Hepatic stellate cell (primary cell): ENCODE measurements around the gene KIAA0825.
"Not testable (repeated sequence)": the region's sequence is repeated elsewhere in the genome, so short reads cannot be mapped to it uniquely, and the experiment has no call there.

Experiments used
- DNase-seq: peaks from one replicate; pipeline ENCODE4 v3.0.0; 2011; ENCODE audit warnings: low spot score

The KIAA0825 gene

DNA sequence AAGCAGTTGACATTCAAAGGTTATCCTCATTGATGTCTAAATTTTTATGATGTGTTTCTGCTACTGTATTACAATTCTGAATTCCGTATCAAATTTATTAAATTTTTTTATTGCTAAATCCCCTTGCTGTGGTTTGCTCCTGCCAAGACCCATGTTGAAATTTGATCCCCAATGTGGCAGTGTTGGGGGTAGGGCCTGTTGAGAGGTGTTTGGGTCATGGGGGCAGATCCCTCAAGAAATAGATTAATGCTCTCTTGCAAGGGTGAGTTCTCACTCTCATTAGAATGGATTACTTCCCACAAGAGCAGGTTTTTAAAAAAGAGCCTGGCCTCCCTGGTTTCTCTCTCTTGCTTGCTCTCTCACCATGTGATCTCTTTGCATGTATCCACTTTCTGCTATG lies 442.5 kb downstream of the KIAA0825 start:
- DNase-seq: no peak

DNA sequence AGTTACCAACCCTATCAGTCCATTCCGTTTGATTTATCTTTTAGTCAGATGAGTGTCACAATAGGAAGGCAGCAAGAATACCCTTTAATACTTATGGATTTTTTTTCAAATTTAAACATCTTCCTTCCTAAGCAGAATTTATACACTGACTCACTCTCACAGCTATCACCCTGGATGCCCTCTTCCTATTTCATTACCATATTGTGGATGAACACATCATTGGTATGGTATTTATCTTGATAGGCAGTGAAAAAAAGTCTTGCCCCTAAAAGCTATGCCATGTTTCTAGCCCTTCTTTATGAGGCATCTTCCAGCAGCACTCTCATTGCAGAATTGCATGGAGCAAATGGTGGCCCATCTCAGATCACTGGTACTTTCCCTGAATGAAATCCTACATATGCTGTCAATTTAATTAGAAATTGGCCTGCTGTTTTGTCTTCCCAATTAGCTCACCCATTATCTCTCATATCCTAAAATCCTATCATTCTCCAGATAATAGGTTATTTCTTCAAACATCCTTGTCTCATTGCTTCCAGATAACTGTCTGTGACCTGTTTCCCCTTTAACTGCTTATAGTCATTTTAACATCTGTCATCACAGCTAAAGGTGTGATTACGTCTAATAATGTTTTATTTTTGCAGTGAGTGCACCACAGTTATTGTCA lies 443.5 kb downstream of the KIAA0825 start:
- no peak for DNase-seq

DNA sequence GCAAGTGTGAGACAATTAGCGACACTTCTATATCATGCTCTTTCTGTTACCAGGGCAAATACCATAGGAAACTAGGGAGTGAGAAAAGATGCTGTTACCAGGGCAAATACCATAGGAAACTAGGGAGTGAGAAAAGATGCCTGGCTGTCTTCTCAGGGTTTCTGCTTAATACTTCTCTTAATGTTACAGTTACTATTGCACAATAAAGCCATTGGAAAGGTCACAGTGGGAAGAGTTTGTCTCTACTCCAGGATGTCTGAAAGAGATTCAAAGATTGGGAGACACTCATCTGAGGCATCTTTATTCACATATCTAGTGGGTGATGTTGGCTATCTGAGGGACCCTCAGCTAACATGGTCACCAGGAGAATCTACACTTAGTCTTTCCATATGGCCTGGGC lies 445.3 kb downstream of the KIAA0825 start:
- no peak for DNase-seq

DNA sequence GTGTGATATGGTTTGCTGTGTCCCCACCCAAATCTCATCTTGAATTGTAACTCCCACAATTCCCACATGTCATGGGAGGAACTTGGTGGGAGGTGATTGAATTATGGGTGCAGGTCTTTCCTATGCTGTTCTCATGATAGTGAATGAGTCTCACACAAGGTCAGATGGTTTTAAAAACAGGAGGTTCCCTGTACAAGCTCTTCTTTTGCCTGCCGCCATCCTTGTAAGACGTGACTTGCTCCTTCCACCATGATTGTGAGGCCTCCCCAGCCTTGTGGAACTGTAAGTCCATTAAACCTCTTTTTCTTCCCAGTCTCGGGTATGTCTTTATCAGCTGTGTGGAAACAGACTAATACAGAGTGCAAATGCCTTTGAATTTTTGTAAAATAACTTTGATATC lies 447.3 kb downstream of the KIAA0825 start:
- DNase-seq: not testable (repeated sequence)

DNA sequence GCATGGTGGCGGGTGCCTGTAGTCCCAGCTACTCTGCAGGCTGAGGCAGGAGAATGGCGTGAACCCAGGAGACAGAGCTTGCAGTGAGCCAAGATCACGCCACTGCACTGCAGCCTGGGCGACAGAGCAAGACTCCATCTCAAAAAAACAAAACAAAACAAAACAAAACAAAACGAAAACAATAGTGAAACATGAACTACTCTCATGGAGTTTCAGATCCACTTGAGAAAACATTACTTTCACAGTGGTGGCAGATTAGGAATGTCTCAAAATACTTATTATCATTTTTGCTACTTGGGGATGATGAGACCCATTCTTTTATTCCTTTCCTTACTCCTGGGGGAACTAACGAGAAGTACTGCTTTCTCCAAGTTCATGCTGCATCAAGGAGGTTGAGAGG lies 448.2 kb downstream of the KIAA0825 start:
- not testable (repeated sequence) for DNase-seq

DNA sequence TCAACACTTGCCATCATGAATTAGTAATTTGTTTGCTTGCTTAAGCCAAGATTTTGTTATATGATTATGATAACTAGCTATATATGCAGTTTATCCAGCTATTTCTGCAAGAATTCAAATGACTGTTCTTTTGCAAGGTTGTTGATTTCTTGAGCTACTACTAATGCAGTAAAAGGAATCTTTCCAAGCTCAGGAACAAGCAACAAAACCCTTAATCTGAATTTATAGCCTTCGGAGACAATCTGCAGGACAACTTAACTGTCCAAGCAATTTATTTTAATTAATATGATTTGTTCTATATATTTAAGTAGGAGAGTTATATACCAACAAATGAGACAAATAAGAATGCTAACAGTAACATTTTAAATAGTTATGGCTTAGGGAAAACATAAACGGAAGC lies 450.3 kb downstream of the KIAA0825 start:
- DNase-seq: no peak

DNA sequence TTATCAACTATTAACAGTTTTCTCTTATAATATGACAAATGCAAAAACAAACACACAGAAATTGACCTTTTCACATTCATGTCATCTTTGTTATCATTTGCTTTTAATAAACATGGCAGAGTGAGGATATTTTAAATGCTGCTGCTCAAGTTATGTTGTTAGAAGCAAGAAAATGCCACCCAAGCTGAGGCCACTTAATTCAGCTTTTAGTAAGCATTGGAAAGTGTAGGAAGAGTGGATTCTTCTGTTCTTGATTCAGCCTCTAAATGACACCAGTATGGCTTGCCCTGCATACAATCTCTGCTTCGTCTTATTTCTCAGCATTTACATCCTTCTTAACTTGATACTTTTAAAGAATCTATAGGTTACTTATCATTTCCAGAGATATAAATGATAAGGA lies 456.6 kb downstream of the KIAA0825 start:
- no peak for DNase-seq

DNA sequence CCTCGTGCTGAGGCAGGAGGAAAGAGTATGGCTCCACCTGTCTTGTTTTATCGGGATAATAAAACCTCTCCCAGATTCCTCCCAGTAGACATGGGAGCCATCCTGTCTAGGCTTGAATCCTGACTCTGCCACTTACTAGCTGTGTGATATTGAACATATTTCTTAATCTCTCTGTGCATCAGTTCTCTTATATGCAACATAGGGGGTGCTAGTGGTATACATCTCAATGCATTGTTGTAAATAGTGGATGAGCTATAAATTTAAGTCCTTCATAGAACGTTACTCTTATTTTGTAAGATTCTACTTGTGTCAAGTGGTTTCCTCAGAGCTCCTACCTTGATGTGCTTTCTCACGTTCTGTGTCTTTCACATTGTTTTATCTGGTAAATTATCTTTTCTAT lies 459.3 kb downstream of the KIAA0825 start:
- DNase-seq: no peak

DNA sequence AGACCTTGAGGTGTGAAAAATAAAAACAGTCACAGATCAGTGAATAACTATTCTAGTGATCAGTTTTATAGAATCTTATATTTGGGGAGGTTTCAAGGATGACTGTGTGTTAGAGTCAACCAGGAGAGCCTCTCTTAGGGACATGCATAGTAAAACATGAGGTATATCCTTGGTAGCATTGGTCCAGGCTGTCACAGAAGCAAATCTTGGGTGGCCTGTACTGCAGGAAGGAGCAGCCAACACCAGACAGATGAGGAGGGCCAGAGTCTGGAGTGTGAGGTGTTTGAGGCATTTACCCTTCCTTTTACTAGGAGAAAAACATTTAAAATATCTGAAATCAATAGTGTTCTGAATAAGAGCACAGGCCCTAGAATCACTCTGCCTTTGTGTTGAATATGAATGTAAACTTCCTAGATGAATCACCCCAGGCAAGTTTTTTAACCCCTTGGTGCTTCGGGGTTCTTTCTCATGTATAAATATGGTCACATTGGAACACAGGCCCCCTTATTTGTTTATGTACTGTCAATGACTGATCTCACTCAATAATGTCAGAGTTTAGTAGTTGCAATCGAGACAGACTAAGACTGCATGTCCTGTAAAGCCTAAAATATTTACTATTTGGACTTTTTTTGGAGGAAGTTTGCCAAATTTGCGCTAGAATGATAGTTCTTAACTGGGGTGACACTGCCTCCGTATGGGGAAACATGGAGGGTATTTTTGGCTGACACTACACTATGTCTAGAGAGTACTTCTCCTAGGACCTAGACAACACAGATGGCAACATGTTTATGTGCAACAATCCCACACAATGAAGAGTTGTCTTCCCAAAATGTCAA lies 460.5 kb downstream of the KIAA0825 start:
- no peak for DNase-seq

DNA sequence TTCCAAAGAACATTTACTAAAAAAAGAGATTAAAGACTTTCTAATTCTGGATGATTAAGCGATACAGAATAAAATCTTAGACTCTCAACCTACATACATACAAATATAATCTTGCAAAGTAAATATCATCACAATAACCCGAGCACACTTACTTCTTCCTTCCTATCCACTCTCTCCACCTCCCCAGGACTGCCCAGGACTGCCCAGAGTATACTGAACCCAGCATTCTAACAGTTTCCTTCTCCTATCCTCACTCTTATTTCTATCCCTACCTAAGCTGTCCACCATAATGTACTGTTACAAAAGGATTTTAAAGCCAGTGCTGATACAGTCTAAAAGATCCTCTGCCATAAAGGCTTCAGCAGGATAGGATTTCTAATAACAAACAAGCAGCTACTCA lies 463.7 kb downstream of the KIAA0825 start:
- DNase-seq: no peak

DNA sequence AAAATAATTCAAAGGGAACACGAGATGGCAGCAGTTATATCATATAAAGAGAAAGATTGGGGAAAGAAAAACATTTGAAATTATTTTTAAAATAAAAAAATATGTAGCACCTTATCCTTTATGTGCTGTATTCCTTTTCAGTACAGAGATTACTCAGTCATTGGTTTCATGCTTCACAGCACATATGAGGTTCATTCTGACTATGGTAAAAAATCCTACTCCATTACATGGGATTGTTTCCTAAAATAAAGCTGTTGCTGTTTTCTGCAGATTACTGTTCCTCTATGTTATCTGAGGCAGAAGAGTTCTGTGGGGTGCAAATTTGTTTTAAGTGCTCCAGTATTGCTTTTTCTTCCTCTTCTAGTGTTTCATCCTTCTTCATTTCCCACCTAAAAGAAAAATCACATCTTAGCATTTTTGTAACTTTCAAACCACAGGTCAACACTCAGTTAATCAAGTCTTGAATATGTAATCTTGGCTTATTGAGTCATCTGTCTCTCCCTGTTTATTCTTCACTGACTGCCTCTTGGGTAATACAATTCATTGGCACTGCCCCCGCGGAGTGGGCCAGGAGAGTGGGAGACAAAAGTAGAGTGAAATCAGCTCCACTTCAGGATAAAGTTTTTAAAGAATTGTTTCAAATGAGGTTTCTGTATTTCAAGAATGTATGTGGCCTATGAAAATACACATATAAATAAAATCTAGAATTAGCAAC lies 464.5 kb downstream of the KIAA0825 start:
- DNase-seq: no peak

DNA sequence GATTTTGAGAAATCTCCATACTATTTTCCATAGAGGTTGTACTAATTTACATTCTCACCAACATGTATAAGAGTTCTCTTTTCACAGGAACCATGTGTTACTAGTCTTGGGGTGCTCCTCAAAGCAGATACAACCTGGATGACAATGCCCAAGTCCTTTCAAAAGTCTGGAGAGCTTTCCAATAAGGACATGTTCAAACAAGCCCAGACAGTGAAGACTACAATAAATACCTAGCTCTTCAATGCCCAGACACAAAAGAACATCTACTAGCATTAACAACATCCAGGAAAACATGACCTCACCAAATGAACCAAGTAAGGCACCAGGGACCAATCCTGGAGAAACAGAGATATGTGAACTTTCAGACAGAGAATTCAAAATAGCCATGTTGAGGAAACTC lies 474.8 kb downstream of the KIAA0825 start:
- DNase-seq: not testable (repeated sequence)

DNA sequence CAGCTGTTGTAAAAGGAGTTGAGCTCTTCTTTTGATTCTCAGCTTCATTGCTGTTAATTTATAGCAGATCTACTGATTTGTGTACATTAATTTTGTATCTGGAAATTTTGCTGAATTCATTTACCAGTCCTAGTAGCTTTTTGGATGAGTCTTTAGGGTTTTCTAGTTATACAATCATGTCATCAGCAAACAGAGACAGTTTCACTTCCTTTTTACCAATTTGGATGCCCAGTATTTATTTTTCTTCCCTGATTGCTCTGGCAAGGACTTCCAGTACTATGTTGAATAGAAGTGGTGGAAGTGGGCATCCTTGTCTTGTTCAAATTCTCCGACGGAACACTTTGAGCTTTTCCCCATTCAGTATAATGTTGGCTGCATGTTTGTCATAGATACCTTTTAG lies 478.1 kb downstream of the KIAA0825 start:
- DNase-seq: no peak

DNA sequence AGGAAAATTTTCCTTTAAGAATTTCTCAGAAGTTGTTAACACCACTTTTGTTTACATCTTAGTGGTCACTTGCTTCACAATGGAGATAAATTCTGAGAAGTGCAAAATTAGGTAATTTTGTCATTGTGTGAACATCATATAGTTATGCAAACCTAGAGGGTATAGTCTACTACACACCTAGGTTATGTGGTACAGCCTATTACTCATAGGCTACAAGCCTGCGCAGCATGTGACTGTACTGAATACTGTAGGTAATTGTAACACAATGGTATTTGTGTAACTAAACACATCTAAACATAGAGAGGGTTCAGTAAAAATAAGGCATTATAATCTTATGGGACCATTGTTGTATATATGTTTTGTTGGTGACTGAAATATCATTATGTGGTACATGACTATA lies 488.3 kb downstream of the KIAA0825 start:
- no peak for DNase-seq

DNA sequence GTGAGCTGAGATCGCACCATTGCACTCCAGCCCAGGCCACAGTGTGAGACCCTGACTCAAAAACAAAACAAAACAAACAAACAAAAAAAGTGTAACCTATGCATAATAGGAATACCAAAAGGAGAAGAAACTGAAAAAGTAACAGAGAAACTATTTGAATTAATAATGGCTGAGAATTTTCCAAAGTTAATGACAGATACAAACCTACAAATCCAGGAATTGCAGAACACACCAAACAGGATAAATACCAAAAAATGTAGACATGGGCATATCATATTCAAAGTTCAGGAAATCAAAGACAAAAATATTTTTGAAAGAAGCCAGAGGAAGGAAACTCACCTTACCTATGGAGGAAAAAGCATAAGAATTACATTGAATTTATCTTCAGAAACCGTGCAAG lies 493.3 kb downstream of the KIAA0825 start:
- no peak for DNase-seq

DNA sequence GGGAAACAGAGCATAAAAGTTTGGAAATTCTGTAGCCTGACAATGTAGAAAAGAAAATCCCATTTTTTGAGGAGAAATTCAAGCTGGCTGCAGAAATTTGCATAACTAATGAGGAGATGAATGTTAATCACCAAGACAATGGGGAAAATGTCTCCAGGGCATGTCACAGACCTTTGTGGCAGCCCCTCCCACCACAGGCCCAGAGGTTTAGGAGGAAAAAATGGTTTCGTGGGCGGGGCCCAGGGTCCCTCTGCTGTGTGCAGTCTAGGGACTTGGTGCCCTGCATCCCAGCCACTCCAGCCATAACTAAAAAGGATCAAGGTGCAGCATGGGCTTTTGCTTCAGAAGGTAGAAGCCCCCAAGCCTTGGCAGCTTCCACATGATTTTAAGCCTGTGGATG lies 502.1 kb downstream of the KIAA0825 start:
- not testable (repeated sequence) for DNase-seq

DNA sequence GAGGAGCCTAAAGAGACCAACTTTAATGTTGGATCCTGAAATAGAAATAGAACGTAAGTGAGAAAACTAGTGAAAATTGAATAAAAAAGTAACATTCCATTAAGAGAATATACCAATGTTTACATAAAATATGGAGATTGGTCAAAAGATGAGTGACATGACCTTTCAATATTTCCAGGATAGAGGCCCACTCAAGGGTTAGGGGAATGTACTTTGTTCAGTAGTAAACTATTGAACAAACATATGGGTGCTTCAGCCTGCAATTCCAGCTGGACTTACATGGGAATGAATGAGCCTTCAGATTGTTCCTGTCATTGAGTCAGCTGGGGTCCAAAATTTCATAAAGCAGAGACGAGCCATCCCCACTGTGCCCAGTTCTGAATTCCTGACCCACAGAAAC lies 505.3 kb downstream of the KIAA0825 start:
- DNase-seq: no peak

DNA sequence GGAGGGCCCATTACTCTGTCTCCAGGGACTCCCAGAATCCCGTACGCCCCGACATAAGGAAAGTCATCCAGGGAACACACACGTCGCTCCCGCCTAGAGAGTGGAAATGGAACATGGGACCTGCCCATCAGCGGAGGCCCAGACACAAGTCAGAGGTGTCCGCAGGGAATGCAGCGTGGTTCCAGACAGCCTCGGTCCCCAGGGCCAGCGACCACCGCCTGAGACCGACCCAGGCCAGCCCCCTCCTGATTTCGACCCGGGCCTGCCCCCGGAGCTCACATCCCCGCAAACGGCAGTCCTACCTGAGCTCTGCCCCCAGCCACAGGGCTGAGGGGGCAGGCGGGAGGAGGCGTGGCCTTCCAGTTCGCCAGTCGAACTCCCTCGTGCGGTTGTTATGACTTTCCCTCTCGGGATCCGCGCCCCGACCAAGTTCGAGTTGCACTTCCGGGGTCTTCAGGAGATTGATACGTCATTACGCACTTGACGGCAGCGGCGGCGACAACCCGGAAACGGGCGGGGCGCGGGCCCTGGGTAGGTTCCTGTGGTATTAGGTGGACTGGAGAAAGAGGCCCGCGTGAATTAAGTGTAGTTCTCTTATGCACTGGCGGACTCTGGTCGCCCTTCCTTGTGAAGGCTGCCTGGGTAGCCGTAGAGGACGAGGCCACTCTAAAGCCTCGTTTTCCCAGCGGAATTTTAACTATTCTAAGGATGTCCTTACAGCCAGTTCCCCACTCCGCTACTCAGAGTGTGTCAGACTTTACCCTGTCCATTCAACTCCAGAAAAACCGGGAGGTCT lies 507.0 kb downstream of the KIAA0825 start:
- DNase-seq: peak; percentile 84

DNA sequence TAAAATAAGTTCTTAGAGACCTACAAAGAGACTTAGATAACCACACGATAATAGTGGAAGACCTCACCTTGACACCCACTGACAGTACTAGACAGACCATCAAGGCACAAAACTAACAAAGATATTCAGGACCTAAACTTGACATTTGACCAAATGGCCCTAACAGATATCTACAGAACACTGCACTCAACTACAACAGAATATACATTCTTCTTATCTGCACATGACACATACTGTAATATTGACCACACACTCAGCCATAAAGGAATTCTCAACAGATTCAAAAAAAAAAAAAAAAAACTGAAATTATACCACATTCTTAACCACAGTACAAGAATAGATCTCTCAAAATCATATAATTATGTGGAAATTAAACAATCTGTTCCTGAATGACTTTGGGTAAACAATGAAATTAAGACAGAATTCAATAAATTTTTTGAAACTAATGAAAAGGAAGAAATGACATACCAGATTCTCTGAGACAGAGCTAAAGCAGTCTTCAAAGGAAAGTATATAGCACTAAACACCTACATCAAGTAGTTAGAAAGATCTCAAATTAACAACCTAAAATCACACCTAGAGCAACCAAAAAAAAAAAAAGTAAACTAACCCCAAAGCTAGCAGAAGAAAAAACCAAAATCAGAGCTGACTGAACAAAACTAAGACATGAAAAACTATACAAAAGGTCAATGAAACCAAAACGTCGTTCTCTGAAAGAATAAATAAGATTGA lies 514.7 kb downstream of the KIAA0825 start:
- DNase-seq: no peak
